ENCODE measurements around the gene SLIT3. TPM values are rescaled to one million over a fixed set of nuclear protein-coding genes. Genes with fewer than 3 reads are reported as not detected.
"Not testable (repeated sequence)": the region's sequence is repeated elsewhere in the genome, so short reads cannot be mapped to it uniquely, and the experiment has no call there.

The SLIT3 gene
- total and polyA plus RNA-seq, 2 experiments from 2014 or later: 0.59 to 0.71 TPM

GRCh38 chr5:168746126-168746892, 554.6 kb downstream of the SLIT3 start:
- H3K9me3 Mint-ChIP-seq, H3K4me3 ChIP-seq: not testable (repeated sequence)

GRCh38 chr5:168743617-168744016, 557.3 kb downstream of the SLIT3 start:
- H3K36me3 Mint-ChIP-seq (ENCODE audit: low read depth): no peaks in the 10 kb centered on the region
- no peaks in the 10 kb centered on the region for H4K20me1 ChIP-seq (replicated peaks; ENCODE audit: insufficient read depth)

More at GRCh38 chr5:168746126-168746892, 554.6 kb downstream of the SLIT3 start:
- not testable (repeated sequence) for H3K79me2 ChIP-seq (replicated peaks; ENCODE audit: insufficient read depth); ATAC-seq; DNase-seq (ENCODE audit: low spot score); H3K4me1 ChIP-seq (ENCODE audit: insufficient read depth); H3F3A ChIP-seq (replicated peaks; ENCODE audit: low read depth); H3K27me3 Mint-ChIP-seq (ENCODE audit: insufficient read depth, low read depth, poor library complexity); H3K4me2 ChIP-seq; H3K9me2 ChIP-seq (ENCODE audit: insufficient read depth); H2AFZ ChIP-seq; H3K27ac ChIP-seq (ENCODE audit: low read depth); H3K4me1 Mint-ChIP-seq; H3K27ac Mint-ChIP-seq; H3K27me3 ChIP-seq (ENCODE audit: insufficient read depth); H3K36me3 ChIP-seq (ENCODE audit: insufficient read depth); H3K36me3 Mint-ChIP-seq (ENCODE audit: low read depth); H4K20me1 ChIP-seq (replicated peaks; ENCODE audit: insufficient read depth); H3K4me3 Mint-ChIP-seq

GRCh38 chr5:168742311-168742710, 558.6 kb downstream of the SLIT3 start:
- not testable (repeated sequence) for H3K36me3 ChIP-seq (ENCODE audit: insufficient read depth); H3F3A ChIP-seq (replicated peaks; ENCODE audit: low read depth); H3K4me1 ChIP-seq (ENCODE audit: insufficient read depth); H4K20me1 ChIP-seq (replicated peaks; ENCODE audit: insufficient read depth); DNase-seq (ENCODE audit: low spot score); H3K4me1 Mint-ChIP-seq; H2AFZ ChIP-seq; H3K27ac ChIP-seq (ENCODE audit: low read depth); H3K9me2 ChIP-seq (ENCODE audit: insufficient read depth); H3K4me2 ChIP-seq; H3K27ac Mint-ChIP-seq; H3K27me3 Mint-ChIP-seq (ENCODE audit: insufficient read depth, low read depth, poor library complexity); H3K9me3 Mint-ChIP-seq; ATAC-seq; H3K4me3 ChIP-seq; H3K4me3 Mint-ChIP-seq; H3K36me3 Mint-ChIP-seq (ENCODE audit: low read depth); H3K27me3 ChIP-seq (ENCODE audit: insufficient read depth); H3K79me2 ChIP-seq (replicated peaks; ENCODE audit: insufficient read depth)

More at GRCh38 chr5:168743617-168744016, 557.3 kb downstream of the SLIT3 start:
- ATAC-seq: no peak
- H3K79me2 ChIP-seq (replicated peaks; ENCODE audit: insufficient read depth): no peaks in the 10 kb centered on the region
- no peak overlapping the region for H2AFZ ChIP-seq
- Mint-ChIP-seq H3K4me3 (no peak overlapping the region), H3K27me3 (ENCODE audit: insufficient read depth, low read depth, poor library complexity) (peaks cover 3% of the 10 kb centered on the region), H3K9me3 (no peaks in the 10 kb centered on the region), H3K27ac (no peak overlapping the region), H3K4me1 (no peaks in the 10 kb centered on the region; the same call in 2 of the 3 replicates)
- H3K4me2 ChIP-seq: no peak overlapping the region
- no peaks in the 10 kb centered on the region for H3F3A ChIP-seq (replicated peaks; ENCODE audit: low read depth)
- DNase-seq (ENCODE audit: low spot score): no peak
- no peaks in the 10 kb centered on the region for H3K36me3 ChIP-seq (ENCODE audit: insufficient read depth)
- peaks cover 8% of the 10 kb centered on the region; the same call in 1 of the 2 replicates for H3K9me2 ChIP-seq (ENCODE audit: insufficient read depth)
- no peaks in the 10 kb centered on the region for H3K27me3 ChIP-seq (ENCODE audit: insufficient read depth)
- H3K4me3 ChIP-seq: no peak overlapping the region
- no peak overlapping the region for H3K27ac ChIP-seq (ENCODE audit: low read depth)
- no peak for TF ChIP-seq ETS1 (IDR thresholded peaks at IDR 0.05)
- no peak for TF ChIP-seq ZNF331 (CRISPR knock-in tag; IDR thresholded peaks at IDR 0.05; ENCODE audit: low read depth)
- no peak for TF ChIP-seq EZH2 (IDR thresholded peaks at IDR 0.05; ENCODE audit: low read depth, unreplicated experiment)
- H3K4me1 ChIP-seq (ENCODE audit: insufficient read depth): no peaks in the 10 kb centered on the region

All from GM23338 (cell line).